ENCODE results near the gene UNC80.
A peak's percentile ranks its signal among the peaks of the same experiment; 100 is the strongest.

UNC80 gene

GRCh38 chr2:209929369-209929768 lies 157.7 kb downstream of the UNC80 start:
- H3K27ac ChIP-seq = no peak overlapping the region
- no peak for TF ChIP-seq CTCF (IDR thresholded peaks at IDR 0.05)
- no peak for TF ChIP-seq ZFX (IDR thresholded peaks at IDR 0.05; ENCODE audit: borderline replicate concordance)

- TF ChIP-seq ZFX (IDR thresholded peaks at IDR 0.05; ENCODE audit: borderline replicate concordance) = no peak
- TF ChIP-seq CTCF (IDR thresholded peaks at IDR 0.05) = no peak
- H3K27ac ChIP-seq = no peak overlapping the region
Observed at GRCh38 chr2:209933499-209934483, 162.2 kb downstream of the UNC80 start.

- no peak overlapping the region for H3K27ac ChIP-seq
- TF ChIP-seq CTCF (IDR thresholded peaks at IDR 0.05) = peak; percentile 28; the same call in 1 of the 2 replicates
- TF ChIP-seq ZFX (IDR thresholded peaks at IDR 0.05; ENCODE audit: borderline replicate concordance) = no peak
Observed at GRCh38 chr2:209936106-209936666, 164.6 kb downstream of the UNC80 start.

DNA sequence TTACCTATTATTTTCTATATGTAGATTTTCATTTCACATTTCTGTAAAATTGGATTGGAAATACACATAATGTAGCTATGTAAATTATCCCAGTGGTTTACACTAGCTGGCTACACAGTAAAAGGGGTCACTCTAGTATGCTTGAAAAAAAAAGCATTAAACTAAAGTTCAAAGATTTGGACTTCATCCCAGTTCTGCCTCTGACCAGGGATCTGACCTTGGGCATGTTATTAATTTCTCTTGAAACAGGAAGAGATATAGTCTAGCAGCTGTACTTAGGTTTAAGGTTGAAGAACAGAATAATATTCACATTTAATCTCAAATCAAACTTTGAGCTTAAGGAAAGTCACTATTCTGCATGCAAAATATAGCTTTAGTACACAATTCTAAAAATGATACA lies 166.3 kb downstream of the UNC80 start:
- no peak for TF ChIP-seq CTCF (IDR thresholded peaks at IDR 0.05)
- TF ChIP-seq ZFX (IDR thresholded peaks at IDR 0.05; ENCODE audit: borderline replicate concordance) = no peak

GRCh38 chr2:209938906-209939305 lies 167.3 kb downstream of the UNC80 start:
- H3K27ac ChIP-seq = no peak overlapping the region
- no peak for TF ChIP-seq ZFX (IDR thresholded peaks at IDR 0.05; ENCODE audit: borderline replicate concordance)
- TF ChIP-seq CTCF (IDR thresholded peaks at IDR 0.05) = no peak

More for the DNA sequence above, 166.3 kb downstream of the UNC80 start:
- no peak overlapping the region for H3K27ac ChIP-seq

DNA sequence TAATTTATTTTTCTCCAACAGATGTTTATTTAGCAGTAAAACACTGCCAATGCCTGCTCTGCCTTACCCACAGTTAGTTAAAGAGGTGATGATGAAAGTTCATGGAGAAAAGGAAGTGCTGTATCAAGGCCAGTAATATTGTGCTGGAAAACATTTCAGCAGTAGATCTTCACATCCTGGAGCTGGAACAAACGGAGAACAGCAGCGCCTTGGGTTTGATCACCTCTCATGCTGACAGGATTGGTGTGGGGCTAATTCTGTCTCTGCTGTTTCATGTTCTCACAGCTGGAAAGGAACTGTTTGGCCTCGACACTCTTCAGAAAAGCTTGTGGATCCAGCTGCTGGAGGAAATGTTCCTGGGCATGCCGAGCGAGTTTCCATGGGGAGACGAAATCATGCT lies 169.3 kb downstream of the UNC80 start:
- TF ChIP-seq CTCF (IDR thresholded peaks at IDR 0.05) (no peak), ZFX (IDR thresholded peaks at IDR 0.05; ENCODE audit: borderline replicate concordance) (no peak)
- H3K27ac ChIP-seq = no peak overlapping the region

- H3K27ac ChIP-seq = no peak overlapping the region
- TF ChIP-seq CTCF (IDR thresholded peaks at IDR 0.05) = no peak
- TF ChIP-seq ZFX (IDR thresholded peaks at IDR 0.05; ENCODE audit: borderline replicate concordance) = no peak
Observed at GRCh38 chr2:209942426-209942825, 170.8 kb downstream of the UNC80 start.
